NCI-H2029 treated with DMSO at 0.1 percent for 48 hours (cell line): Measurements from ENCODE around the gene COL4A2.

Experiments used
- DNase-seq: peaks from one replicate; lab custom pipeline; 2025; lab: John Stamatoyannopoulos, UW

Gene COL4A2

DNA sequence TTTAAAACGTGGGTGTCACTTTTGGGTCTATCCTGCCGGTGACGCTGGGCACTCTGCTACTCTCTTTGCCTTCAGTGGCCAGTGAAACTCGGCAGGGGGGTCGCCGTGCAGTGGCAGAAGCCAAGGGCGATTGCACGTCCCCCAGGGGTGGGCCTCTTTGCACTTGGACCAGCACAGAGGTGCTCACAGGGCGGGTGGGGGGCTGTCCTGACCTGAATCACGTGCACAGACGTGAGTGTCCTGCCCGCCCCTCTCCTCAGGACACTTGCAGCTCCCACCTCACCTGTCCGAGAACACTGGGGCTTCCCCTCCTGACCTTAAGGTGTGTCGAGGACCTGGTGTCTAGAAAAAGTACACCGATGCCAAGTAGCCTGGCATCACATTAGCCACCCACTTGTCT, 16.3 kb upstream of the COL4A2 start:
- DNase-seq = no peak

GRCh38 chr13:110291286-110291685, 15.8 kb upstream of the COL4A2 start:
- DNase-seq = no peak

DNA sequence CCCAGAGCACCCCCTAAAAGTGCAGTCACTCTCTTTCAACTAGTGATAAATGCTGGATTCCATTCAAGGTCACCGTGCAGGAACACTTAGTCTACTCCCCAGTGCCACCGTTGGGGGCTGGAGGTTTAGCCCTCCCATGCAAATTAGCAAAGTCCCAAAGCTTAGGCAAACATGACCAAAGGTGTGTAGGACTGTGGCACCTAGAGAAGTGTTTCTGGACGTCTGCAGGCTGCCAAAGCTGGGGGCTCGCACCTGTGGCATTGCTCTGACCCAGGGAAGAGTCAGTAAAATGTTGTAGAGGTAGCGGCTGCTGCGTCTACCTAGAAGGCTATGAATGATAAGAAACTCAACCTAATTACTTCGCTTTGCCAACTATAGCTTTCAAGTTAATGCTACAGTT, 14.0 kb upstream of the COL4A2 start:
- DNase-seq = no peak

DNA sequence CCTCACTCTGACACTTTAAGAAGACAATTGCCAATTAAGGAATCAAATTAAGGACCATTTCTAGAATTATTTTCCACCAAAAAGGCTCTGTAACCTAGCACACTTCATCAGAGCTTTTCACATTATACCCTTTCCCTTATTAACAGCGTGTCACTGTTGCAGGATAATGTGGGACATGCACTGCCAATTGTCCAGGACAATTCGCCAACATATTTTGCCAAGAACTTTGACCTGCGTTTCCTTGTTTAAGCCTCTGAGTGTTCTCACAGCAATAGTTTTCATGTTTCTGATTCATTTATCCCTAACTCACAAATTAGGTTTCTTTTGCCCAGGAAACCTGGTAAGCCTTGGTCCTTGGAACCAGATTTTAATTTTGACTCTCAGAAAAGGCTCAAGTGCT, 13.4 kb upstream of the COL4A2 start:
- DNase-seq = no peak

DNA sequence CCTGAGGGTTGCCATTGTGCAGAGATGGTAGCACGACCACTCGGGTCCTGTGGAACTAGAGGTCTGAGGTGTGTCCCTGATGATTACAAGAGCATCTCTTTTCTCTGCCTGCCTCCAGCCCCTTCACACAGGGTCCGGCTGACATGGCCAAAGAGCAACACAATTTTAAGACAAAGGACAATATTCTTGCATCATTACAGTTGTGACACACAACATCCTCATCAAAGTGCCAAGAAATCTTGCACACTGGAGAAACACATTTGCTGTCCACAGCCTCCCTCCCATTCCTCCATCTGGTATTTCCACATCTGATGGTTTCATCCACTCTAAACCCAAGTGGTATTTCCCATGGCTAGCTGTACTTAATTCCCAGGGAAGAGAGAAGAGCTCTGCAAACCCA, 12.9 kb upstream of the COL4A2 start:
- no peak for DNase-seq

- no peak for DNase-seq
These were observed 12.5 kb upstream of the COL4A2 start for GRCh38 chr13:110294622-110295021.

GRCh38 chr13:110297011-110297410, 10.1 kb upstream of the COL4A2 start:
- no peak for DNase-seq

DNA sequence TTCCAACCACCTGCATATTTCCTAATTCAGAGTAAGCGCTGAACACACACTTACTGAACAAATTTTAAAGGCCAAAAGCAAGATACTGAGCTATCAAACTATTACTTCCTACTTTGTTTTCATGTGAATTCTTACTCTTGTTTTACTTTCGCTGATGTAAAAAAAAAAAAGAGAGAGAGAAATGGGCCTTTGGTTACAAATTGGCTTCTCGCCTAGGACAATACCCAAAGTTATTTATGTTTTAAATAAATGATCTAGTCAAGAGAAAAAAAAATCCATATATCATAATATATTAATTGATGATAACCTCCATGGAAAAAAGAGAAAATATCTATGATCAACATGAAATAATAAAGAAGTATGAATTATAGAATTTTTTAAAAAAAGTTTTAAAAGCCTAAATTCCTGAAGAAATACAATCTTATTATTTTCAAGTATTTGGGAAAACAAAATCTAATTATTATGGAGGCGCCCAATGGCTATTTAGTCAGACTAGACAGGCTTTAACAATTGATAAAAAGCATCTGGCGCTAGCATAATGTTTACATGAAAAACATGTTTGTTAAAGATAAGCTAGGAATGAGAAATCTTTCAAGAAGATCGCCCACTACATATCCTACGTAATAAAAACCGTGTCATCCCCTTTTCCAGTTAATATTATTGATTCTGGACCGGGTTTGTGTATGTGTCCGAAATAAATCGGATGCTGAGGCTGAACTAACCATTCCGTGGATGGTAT, 9.1 kb upstream of the COL4A2 start:
- DNase-seq = no peak

- DNase-seq = no peak
These were observed 8.4 kb upstream of the COL4A2 start for GRCh38 chr13:110298505-110299282.

- no peak for DNase-seq
These were observed 7.7 kb upstream of the COL4A2 start for GRCh38 chr13:110299283-110299840.

- DNase-seq = no peak
These were observed 6.8 kb upstream of the COL4A2 start for GRCh38 chr13:110300090-110300815.

- no peak for DNase-seq
These were observed 6.0 kb upstream of the COL4A2 start for GRCh38 chr13:110301083-110301482.

GRCh38 chr13:110301606-110302553, 5.2 kb upstream of the COL4A2 start:
- DNase-seq = no peak

GRCh38 chr13:110302997-110303396, 4.1 kb upstream of the COL4A2 start:
- DNase-seq = no peak

DNA sequence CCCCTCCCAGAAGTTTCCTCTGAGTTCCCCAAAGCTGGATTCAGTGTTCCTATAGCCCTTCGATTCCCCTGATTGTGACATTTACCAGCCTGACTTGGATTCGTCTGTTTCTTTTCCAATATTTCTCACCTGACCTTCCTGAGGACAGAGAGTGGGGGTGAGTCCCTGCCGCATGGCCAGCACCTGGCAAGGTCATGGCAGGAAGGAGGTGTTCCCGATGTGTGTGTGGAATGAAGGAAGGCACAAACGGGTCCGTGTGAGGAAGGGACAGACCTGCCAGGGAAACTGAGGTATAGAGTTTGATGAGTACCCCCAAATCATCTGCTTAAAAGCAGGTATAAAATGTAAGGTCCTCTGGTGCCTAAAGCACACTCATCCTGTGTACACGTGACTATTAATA, 3.4 kb upstream of the COL4A2 start:
- no peak for DNase-seq

DNA sequence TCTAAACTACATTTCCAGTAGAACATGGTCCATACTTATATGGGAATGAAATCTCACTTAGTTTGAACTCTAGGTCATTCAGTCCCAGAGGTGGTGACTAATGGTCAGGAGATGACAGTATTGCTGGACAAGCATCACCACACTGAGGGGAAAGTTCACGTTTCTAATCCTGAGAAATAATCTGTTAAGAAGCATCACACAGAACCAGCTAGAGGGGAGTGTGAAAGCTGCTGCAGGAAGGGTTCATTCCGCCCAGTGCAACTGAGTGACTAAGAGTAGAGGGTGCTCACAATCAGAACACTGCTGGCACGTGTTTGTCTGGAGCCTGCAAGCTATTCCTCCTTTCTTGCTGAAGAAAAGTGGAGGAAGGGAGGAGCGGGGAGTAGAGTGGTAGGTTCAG, 2.8 kb upstream of the COL4A2 start:
- no peak for DNase-seq

- DNase-seq = no peak
These were observed 2.1 kb upstream of the COL4A2 start for GRCh38 chr13:110305001-110305400.

DNA sequence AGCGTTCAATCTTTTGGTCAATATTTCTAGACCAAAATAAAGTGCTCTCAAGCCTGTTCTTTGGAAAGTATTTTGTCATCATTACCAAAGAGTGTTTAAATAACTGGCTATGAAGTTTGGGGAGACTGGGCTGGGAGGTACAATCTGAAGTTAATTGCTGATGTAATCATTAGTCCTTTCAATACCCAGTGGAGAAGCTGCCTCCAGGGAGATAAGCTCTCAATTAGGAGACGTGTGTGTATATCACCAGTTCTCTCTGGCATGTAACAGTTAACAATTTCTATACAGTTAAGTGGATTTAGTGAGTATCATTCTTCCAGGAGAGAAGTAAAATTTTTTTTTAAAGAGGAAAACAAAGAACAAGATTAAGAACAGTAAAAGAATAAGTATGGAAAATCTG, 1.5 kb upstream of the COL4A2 start:
- DNase-seq = no peak

DNA sequence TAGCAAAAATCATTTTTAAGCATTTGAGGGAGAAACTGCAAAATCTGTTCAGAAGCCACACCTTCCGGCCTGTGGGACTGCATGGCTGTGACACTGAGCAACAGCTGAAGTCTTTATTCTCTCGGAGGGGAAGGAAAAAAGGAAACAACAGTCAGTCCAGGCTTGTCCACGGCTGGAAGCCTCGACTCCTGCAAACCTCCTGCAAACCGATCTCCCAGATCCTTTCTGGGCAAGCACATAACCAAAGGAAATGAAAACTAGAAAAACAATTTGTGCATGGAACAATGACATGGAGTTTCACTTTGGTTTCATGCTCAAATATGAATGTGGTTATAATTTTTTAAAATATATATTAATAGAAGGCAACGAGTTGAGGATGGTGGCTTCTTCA, 1.1 kb upstream of the COL4A2 start:
- no peak for DNase-seq

DNA sequence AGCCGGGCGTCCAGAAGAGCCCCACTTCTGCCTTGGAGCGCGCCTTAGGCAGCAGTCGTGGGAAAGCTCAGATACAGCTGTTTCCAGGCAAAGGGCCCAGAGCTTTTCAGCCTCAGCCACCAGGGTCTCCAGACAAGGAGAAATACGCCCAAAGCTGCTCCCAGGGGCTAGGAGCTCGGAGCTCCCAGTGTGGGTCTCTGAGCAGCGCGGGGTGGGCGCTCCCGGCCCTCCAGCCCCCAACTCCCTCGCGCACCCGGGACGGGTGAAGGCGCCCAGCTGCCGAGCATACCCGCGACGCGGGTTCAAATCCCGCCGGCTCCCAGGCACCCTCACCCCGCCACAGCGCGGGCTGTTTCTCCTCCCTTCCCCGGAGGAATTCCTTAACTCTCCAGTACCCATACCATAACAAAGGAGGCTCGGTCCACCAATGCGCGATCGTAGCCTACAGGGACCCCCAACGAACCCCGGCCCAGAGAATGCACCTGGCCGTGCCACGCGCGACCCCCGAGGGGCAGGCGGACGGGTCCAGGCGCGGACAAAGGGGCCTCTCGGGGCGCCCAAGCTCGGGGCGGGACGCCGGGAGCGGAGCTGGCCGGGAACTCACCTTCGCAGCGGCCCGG, 634 bp upstream of the COL4A2 start:
- no peak for DNase-seq
